Measurements from ENCODE around the gene SUMO3. TPM values are rescaled to one million over a fixed set of nuclear protein-coding genes. Genes with fewer than 3 reads are reported as not detected.
A peak's percentile ranks its signal among the peaks of the same experiment; 100 is the strongest.

SUMO3 gene
- total RNA-seq = 10 to 100 TPM; 66.5 to 66.9 TPM

- DNase-seq (ENCODE audit: low spot score) (no peak), ATAC-seq (ENCODE audit: insufficient number of reproducible peaks, low FRiP score, low read depth) (peak; percentile 57)
- H3K36me3 ChIP-seq = no peaks in the 10 kb centered on the region
- H3K4me3 ChIP-seq = peak within 1 kb of the TSS; percentile 77
- TF ChIP-seq CTCF (IDR thresholded peaks at IDR 0.05) = no peak
- peaks cover 20% of the 10 kb centered on the region for H3K9me3 ChIP-seq
- no peaks in the 10 kb centered on the region for H3K27me3 ChIP-seq (replicated peaks; ENCODE audit: insufficient read depth)
- H3K4me1 ChIP-seq (ENCODE audit: control insufficient read depth in 1 of 2, low read depth in 2 of 2) = peaks cover 6 to 18% of the 10 kb centered on the region in 2 donors
- H3K27ac ChIP-seq = peak within 1 kb of the TSS; percentile 55 to 73
Measured at GRCh38 chr21:44817914-44818639, at the start of gene SUMO3. TSS of gene SUMO3 (minus strand) at chr21:44818062. CDS start at chr21:44817968, 94 bp downstream.

- no peak for TF ChIP-seq CTCF (IDR thresholded peaks at IDR 0.05)
- peaks cover 47 to 71% of the 10 kb centered on the region in 2 donors for H3K4me1 ChIP-seq (ENCODE audit: control insufficient read depth in 1 of 2, low read depth in 2 of 2)
- H3K9me3 ChIP-seq = no peaks in the 10 kb centered on the region
- H3K27me3 ChIP-seq (replicated peaks; ENCODE audit: insufficient read depth) = no peaks in the 10 kb centered on the region
- DNase-seq (ENCODE audit: low spot score) (no peak), ATAC-seq (ENCODE audit: insufficient number of reproducible peaks, low FRiP score, low read depth) (no peak)
- peaks cover 23% of the 10 kb centered on the region for H3K36me3 ChIP-seq
- no peak overlapping the region for H3K4me3 ChIP-seq
- peak overlapping the region; percentile 92 to 98 for H3K27ac ChIP-seq
Measured at GRCh38 chr21:44867464-44867863, 49.6 kb upstream of the SUMO3 start.

GRCh38 chr21:44866780-44867179, 48.9 kb upstream of the SUMO3 start:
- no peak for ATAC-seq (ENCODE audit: insufficient number of reproducible peaks, low FRiP score, low read depth)
- Histone ChIP-seq H3K9me3 (no peaks in the 10 kb centered on the region), H3K4me3 (peak overlapping the region; percentile 3), H3K4me1 (ENCODE audit: control insufficient read depth in 1 of 2, low read depth in 2 of 2) (peaks cover 47 to 71% of the 10 kb centered on the region in 2 donors), H3K27me3 (replicated peaks; ENCODE audit: insufficient read depth) (no peaks in the 10 kb centered on the region), H3K27ac (peak overlapping the region; percentile 27 to 98), H3K36me3 (peaks cover 24% of the 10 kb centered on the region)
- no peak for DNase-seq (ENCODE audit: low spot score)
- no peak for TF ChIP-seq CTCF (IDR thresholded peaks at IDR 0.05)

GRCh38 chr21:44865561-44866280, 47.9 kb upstream of the SUMO3 start:
- ATAC-seq (ENCODE audit: insufficient number of reproducible peaks, low FRiP score, low read depth) (no peak), DNase-seq (ENCODE audit: low spot score) (no peak)
- TF ChIP-seq CTCF (IDR thresholded peaks at IDR 0.05) = no peak
- Histone ChIP-seq H3K4me3 (no peak overlapping the region), H3K36me3 (peaks cover 33% of the 10 kb centered on the region), H3K27me3 (replicated peaks; ENCODE audit: insufficient read depth) (no peaks in the 10 kb centered on the region), H3K4me1 (ENCODE audit: control insufficient read depth in 1 of 2, low read depth in 2 of 2) (peaks cover 40 to 61% of the 10 kb centered on the region in 2 donors), H3K9me3 (no peaks in the 10 kb centered on the region), H3K27ac (peak overlapping the region; percentile 7 to 27)
